HepG2 (cell line): Measurements from ENCODE around the gene BCL2L1. TPM values are rescaled to one million over a fixed set of nuclear protein-coding genes. Genes with fewer than 3 reads are reported as not detected.

Experiments used
- CENPBD1 ChIP-seq: sonication (generic); formaldehyde crosslinking; IDR thresholded peaks from 2 replicates; pipeline ENCODE4 v1.8.0; 2022; ENCODE audit warnings: missing genetic modification reagents, low read depth, mild to moderate bottlenecking, borderline replicate concordance
- CERS6 ChIP-seq: sonication (generic); formaldehyde crosslinking; IDR thresholded peaks from 2 replicates; pipeline ENCODE4 v1.5.0; 2020; ENCODE audit warnings: missing genetic modification reagents
- FOXA1 ChIP-seq, 2 experiments: fragments of 450-650 bp in 1 of 2; sonication (generic) in 1 of 2; formaldehyde crosslinking in 1 of 2; IDR thresholded peaks; 2 replicates each; pipeline versions ENCODE4 v1.4.0 to v1.6.1; 2016 to 2020; ENCODE audit warnings: missing genetic modification reagents in 1 of 2
- FOXP1 ChIP-seq, 2 experiments: fragments of 450-650 bp in 1 of 2; IDR thresholded peaks; 2 replicates each; pipeline ENCODE4 v1.6.1; 2017 to 2018; ENCODE audit warnings: antibody characterized with exemption in 1 of 2
- GATAD1 ChIP-seq: IDR thresholded peaks from 2 replicates; pipeline ENCODE4 v1.6.1; 2016; ENCODE audit warnings: missing genetic modification reagents, missing compliant biosample characterization
- GPBP1L1 ChIP-seq: sonication (generic); formaldehyde crosslinking; IDR thresholded peaks from 2 replicates; pipeline ENCODE4 v1.5.0; 2020; ENCODE audit warnings: mild to moderate bottlenecking, missing genetic modification reagents
- IKZF5 ChIP-seq: IDR thresholded peaks from 2 replicates; pipeline ENCODE4 v1.6.1; 2018; ENCODE audit warnings: missing genetic modification reagents, mild to moderate bottlenecking, missing compliant biosample characterization
- KMT2A ChIP-seq: sonication (generic); formaldehyde crosslinking; IDR thresholded peaks from 2 replicates; pipeline ENCODE4 v1.4.0; 2020; ENCODE audit warnings: missing genetic modification reagents
- LBX2 ChIP-seq: sonication (generic); formaldehyde crosslinking; IDR thresholded peaks from 2 replicates; pipeline ENCODE4 v1.5.0; 2020; ENCODE audit warnings: missing genetic modification reagents, mild to moderate bottlenecking, borderline replicate concordance
- NFKB2 ChIP-seq: sonication (generic); formaldehyde crosslinking; IDR thresholded peaks from 2 replicates; pipeline ENCODE4 v1.4.0; 2020; ENCODE audit warnings: missing genetic modification reagents, borderline replicate concordance
- NFYB ChIP-seq: sonication (generic); formaldehyde crosslinking; IDR thresholded peaks from 2 replicates; pipeline ENCODE4 v1.4.0; 2020; ENCODE audit warnings: missing genetic modification reagents
- PAWR ChIP-seq: sonication (generic); formaldehyde crosslinking; IDR thresholded peaks from 2 replicates; pipeline ENCODE4 v1.4.0; 2020; ENCODE audit warnings: missing genetic modification reagents, mild to moderate bottlenecking, borderline replicate concordance
- RARA ChIP-seq: IDR thresholded peaks from 2 replicates; pipeline ENCODE4 v1.6.1; 2016; ENCODE audit warnings: missing genetic modification reagents, missing compliant biosample characterization
- SALL1 ChIP-seq: sonication (generic); formaldehyde crosslinking; IDR thresholded peaks from 2 replicates; pipeline ENCODE4 v1.8.0; 2022; ENCODE audit warnings: mild to moderate bottlenecking, missing genetic modification reagents
- SALL2 ChIP-seq: sonication (generic); formaldehyde crosslinking; IDR thresholded peaks from 2 replicates; pipeline ENCODE4 v1.8.1; 2023; ENCODE audit warnings: mild to moderate bottlenecking, missing genetic modification reagents, inconsistent platforms
- SMYD3 ChIP-seq: sonication (generic); formaldehyde crosslinking; IDR thresholded peaks from 2 replicates; pipeline ENCODE4 v1.8.1; 2023; ENCODE audit warnings: mild to moderate bottlenecking, missing genetic modification reagents
- SNAI1 ChIP-seq: sonication (generic); formaldehyde crosslinking; IDR thresholded peaks from 2 replicates; pipeline ENCODE4 v1.5.0; 2020; ENCODE audit warnings: mild to moderate bottlenecking, missing genetic modification reagents, borderline replicate concordance
- STAG1 ChIP-seq: sonication (generic); formaldehyde crosslinking; IDR thresholded peaks from 2 replicates; pipeline ENCODE4 v1.4.0; 2020; ENCODE audit warnings: missing genetic modification reagents
- TEAD2 ChIP-seq: sonication (generic); formaldehyde crosslinking; IDR thresholded peaks from 2 replicates; pipeline ENCODE4 v1.9.0; 2021; ENCODE audit warnings: missing genetic modification reagents
- THAP8 ChIP-seq: sonication (generic); formaldehyde crosslinking; IDR thresholded peaks from 2 replicates; pipeline ENCODE4 v1.5.1; 2020; ENCODE audit warnings: missing genetic modification reagents, mild to moderate bottlenecking, borderline replicate concordance
- XBP1 ChIP-seq: sonication (generic); formaldehyde crosslinking; IDR thresholded peaks from 2 replicates; pipeline ENCODE4 v1.5.0; 2020; ENCODE audit warnings: missing genetic modification reagents
- ZBTB26 ChIP-seq: IDR thresholded peaks from 2 replicates; pipeline ENCODE4 v1.6.1; 2016; ENCODE audit warnings: missing compliant biosample characterization, missing genetic modification reagents, borderline replicate concordance
- ZNF570 ChIP-seq: sonication (generic); formaldehyde crosslinking; IDR thresholded peaks from 2 replicates; pipeline ENCODE4 v1.4.0; 2020; ENCODE audit warnings: mild to moderate bottlenecking, missing genetic modification reagents, borderline replicate concordance
- ZNF670 ChIP-seq: sonication (generic); formaldehyde crosslinking; IDR thresholded peaks from 2 replicates; pipeline ENCODE4 v1.8.0; 2022; ENCODE audit warnings: mild to moderate bottlenecking, missing genetic modification reagents, borderline replicate concordance
- polyA plus RNA-seq, 8 experiments: library from polyadenylated mRNA; depleted of rRNA in 3 of 8; stranded (reverse) in 7 of 8; unstranded in 1 of 8; fragments of >200 nt; fragmentation: Illumina TruSeq in 4 of 8; extraction: Trizol in 4 of 8; gene quantifications; 2 replicates each; pipeline versions ENCODE4 v1.2.1 to v1.2.3, GENCODE V29; 2011 to 2016; ENCODE audit warnings: low read depth in 4 of 8, missing spikeins in 1 of 8, mixed read lengths in 1 of 8; ENCODE audit not compliant: insufficient read depth in 1 of 8
- total RNA-seq, 5 experiments: library from RNA; depleted of rRNA; stranded (reverse); fragments of >200 nt; fragmentation: Illumina TruSeq; extraction: Trizol; gene quantifications; 2 replicates each; pipeline ENCODE4 v1.2.3, GENCODE V29; 2016; ENCODE audit warnings: low read depth in 1 of 5

Gene BCL2L1
- total and polyA plus RNA-seq, 2 of the 13 experiments (the other 11 are each of a cell fraction or from before 2014, with no cell fraction given): 164 to 258 TPM

- no peak for TF ChIP-seq THAP8 (CRISPR knock-in tag)
- TF ChIP-seq LBX2 (CRISPR knock-in tag): no peak
- no peak for TF ChIP-seq FOXA1 (IDR thresholded peaks at IDR 0.05)
- TF ChIP-seq FOXA1 (CRISPR knock-in tag; IDR thresholded peaks at IDR 0.05): peak; percentile 85
- peak; percentile 85 for TF ChIP-seq SALL1 (CRISPR knock-in tag)
- peak; percentile 77; the same call in 1 of the 2 replicates for TF ChIP-seq IKZF5 (CRISPR knock-in tag)
- TF ChIP-seq FOXP1 (IDR thresholded peaks at IDR 0.05): no peak
- peak; percentile 66 for TF ChIP-seq FOXP1 (CRISPR knock-in tag; IDR thresholded peaks at IDR 0.05)
- peak; percentile 62 for TF ChIP-seq GATAD1 (CRISPR knock-in tag)
- no peak for TF ChIP-seq ZBTB26 (CRISPR knock-in tag)
- TF ChIP-seq XBP1 (CRISPR knock-in tag): no peak
- no peak for TF ChIP-seq NFKB2 (CRISPR knock-in tag)
- TF ChIP-seq CENPBD1: no peak
- no peak for TF ChIP-seq STAG1
- TF ChIP-seq PAWR (CRISPR knock-in tag): 0 out of 2 replicates have a peak, but pooled peaks have one; percentile 71
- no peak for TF ChIP-seq KMT2A (CRISPR knock-in tag)
- TF ChIP-seq SNAI1 (CRISPR knock-in tag): no peak
- TF ChIP-seq NFYB (CRISPR knock-in tag): no peak; the same call in 1 of the 2 replicates
- peak; percentile 90 for TF ChIP-seq RARA (CRISPR knock-in tag)
- no peak for TF ChIP-seq CERS6 (CRISPR knock-in tag)
- TF ChIP-seq TEAD2 (CRISPR knock-in tag): no peak
- TF ChIP-seq SMYD3 (CRISPR knock-in tag): no peak
- TF ChIP-seq SALL2 (CRISPR knock-in tag): no peak
- no peak for TF ChIP-seq ZNF670 (CRISPR knock-in tag)
- TF ChIP-seq ZNF570 (CRISPR knock-in tag): no peak
- no peak for TF ChIP-seq GPBP1L1 (CRISPR knock-in tag)
Measured at GRCh38 chr20:31712564-31713311, 9.9 kb downstream of the BCL2L1 start (continued).
